ENCODE measurements around the gene SEMA4D.

The SEMA4D gene

GRCh38 chr9:89465726-89466308 is 32.1 kb downstream of the SEMA4D start:
- no peak overlapping the region for H3K4me3 ChIP-seq (ENCODE audit: low read depth, low read length)
- ChIA-PET POLR2A (no interaction called here), CTCF (no interaction called here)
- no peak for TF ChIP-seq CTCF (IDR thresholded peaks at IDR 0.05; ENCODE audit: insufficient read depth, low read length, missing control alignments)
- DNase-seq (ENCODE audit: low read depth, low spot score), result no peak

GRCh38 chr9:89465001-89465451 is 32.9 kb downstream of the SEMA4D start:
- no peak for TF ChIP-seq CTCF (IDR thresholded peaks at IDR 0.05; ENCODE audit: insufficient read depth, low read length, missing control alignments)
- POLR2A ChIA-PET, result no interaction called here
- CTCF ChIA-PET, result no interaction called here
- no peak overlapping the region for H3K4me3 ChIP-seq (ENCODE audit: low read depth, low read length)
- no peak for DNase-seq (ENCODE audit: low read depth, low spot score)

- no peak for DNase-seq (ENCODE audit: low read depth, low spot score)
- POLR2A ChIA-PET, result no interaction called here
- TF ChIP-seq CTCF (IDR thresholded peaks at IDR 0.05; ENCODE audit: insufficient read depth, low read length, missing control alignments), result no peak
- no peak overlapping the region for H3K4me3 ChIP-seq (ENCODE audit: low read depth, low read length)
- CTCF ChIA-PET, result no interaction called here
Observed at GRCh38 chr9:89464300-89464901, 33.5 kb downstream of the SEMA4D start.

GRCh38 chr9:89462817-89463683 is 34.9 kb downstream of the SEMA4D start:
- ChIA-PET CTCF (no interaction called here), POLR2A (no interaction called here)
- no peak for DNase-seq (ENCODE audit: low read depth, low spot score)
- no peak overlapping the region for H3K4me3 ChIP-seq (ENCODE audit: low read depth, low read length)
- no peak for TF ChIP-seq CTCF (IDR thresholded peaks at IDR 0.05; ENCODE audit: insufficient read depth, low read length, missing control alignments)

GRCh38 chr9:89462199-89462598 is 35.7 kb downstream of the SEMA4D start:
- ChIA-PET CTCF (no interaction called here), POLR2A (no interaction called here)
- no peak for TF ChIP-seq CTCF (IDR thresholded peaks at IDR 0.05; ENCODE audit: insufficient read depth, low read length, missing control alignments)
- DNase-seq (ENCODE audit: low read depth, low spot score), result no peak
- H3K4me3 ChIP-seq (ENCODE audit: low read depth, low read length), result no peak overlapping the region

- no peak for TF ChIP-seq CTCF (IDR thresholded peaks at IDR 0.05; ENCODE audit: insufficient read depth, low read length, missing control alignments)
- CTCF ChIA-PET, result no interaction called here
- DNase-seq (ENCODE audit: low read depth, low spot score), result peak; percentile 5
Observed at GRCh38 chr9:89461265-89461664, 36.6 kb downstream of the SEMA4D start.

More at GRCh38 chr9:89461265-89461664, 36.6 kb downstream of the SEMA4D start:
- POLR2A ChIA-PET, result no interaction called here
- no peak overlapping the region for H3K4me3 ChIP-seq (ENCODE audit: low read depth, low read length)
